Smooth muscle cell (in vitro differentiated cells): ENCODE data around the gene ANKRD11. TPM values are rescaled to one million over a fixed set of nuclear protein-coding genes. Genes with fewer than 3 reads are reported as not detected.
A peak's percentile ranks its signal among the peaks of the same experiment; 100 is the strongest.

Source experiments
- DNase-seq: peaks from one replicate; lab custom pipeline; 2025; ENCODE audit not compliant: unreplicated experiment; lab: John Stamatoyannopoulos, UW
- H2AFZ ChIP-seq: fragments of 200-600 bp; sonication (generic); 2 replicates; pipeline ENCODE4 v1.6.0; 2016; ENCODE audit warnings: antibody characterized with exemption, low read depth, mild to moderate bottlenecking
- H3F3A ChIP-seq: fragments of 200-600 bp; sonication (generic); 2 replicates; pipeline ENCODE4 v1.6.0; 2017; ENCODE audit warnings: antibody characterized with exemption, low read depth
- H3K27ac ChIP-seq: fragments of 200-600 bp; sonication (generic); 2 replicates; pipeline ENCODE4 v1.5.1; 2016; ENCODE audit warnings: low read depth, mild to moderate bottlenecking
- H3K27me3 ChIP-seq: fragments of 200-600 bp; sonication (generic); 2 replicates; pipeline ENCODE4 v1.6.1; 2016; ENCODE audit warnings: low read depth, mild to moderate bottlenecking
- H3K36me3 ChIP-seq: fragments of 200-600 bp; sonication (generic); 2 replicates; pipeline ENCODE4 v1.5.1; 2016; ENCODE audit warnings: low read depth
- H3K4me1 ChIP-seq: fragments of 200-600 bp; sonication (generic); 2 replicates; pipeline ENCODE4 v1.5.1; 2016; ENCODE audit warnings: low read depth
- H3K4me2 ChIP-seq: fragments of 200-600 bp; sonication (generic); 2 replicates; pipeline ENCODE4 v1.6.0; 2016; ENCODE audit warnings: mild to moderate bottlenecking
- H3K4me3 ChIP-seq: fragments of 200-600 bp; sonication (generic); 2 replicates; pipeline ENCODE4 v1.5.1; 2016; ENCODE audit warnings: mild to moderate bottlenecking
- H3K79me2 ChIP-seq: fragments of 200-600 bp; sonication (generic); 2 replicates; pipeline ENCODE4 v1.6.0; 2016; ENCODE audit warnings: low read depth, mild to moderate bottlenecking
- H3K9ac ChIP-seq: fragments of 200-600 bp; sonication (generic); 2 replicates; pipeline ENCODE4 v1.6.0; 2016; ENCODE audit warnings: low read depth
- H3K9me3 ChIP-seq: fragments of 200-600 bp; sonication (generic); replicated peaks from 2 replicates; pipeline ENCODE4 v1.5.1; 2016; ENCODE audit warnings: low read depth
- H4K20me1 ChIP-seq: fragments of 200-600 bp; sonication (generic); 2 replicates; pipeline ENCODE4 v1.6.0; 2016; ENCODE audit warnings: low read depth
- WGBS: methylation state at CpG from one replicate; pipeline ENCODE4 v1.1.7; 2016; ENCODE audit warnings: low lambda C conversion rate; 5-methylcytosine and 5-hydroxymethylcytosine counted together
- polyA plus RNA-seq: library from polyadenylated mRNA; unstranded; fragments of >200 nt; fragmentation: Nextera tagmentation; extraction: Ambion mirVana; gene quantifications from 2 replicates; pipeline ENCODE4 v1.2.1, GENCODE V29; 2016
- total RNA-seq: library from RNA; depleted of rRNA; stranded (reverse); fragments of >200 nt; gene quantifications from 2 replicates; pipeline ENCODE4 v1.2.3, GENCODE V29; 2014
- TF ChIP-seq, protein P1 (sequence below): fragments of 200-600 bp; sonication (generic); IDR thresholded peaks from 2 replicates; pipeline ENCODE4 v1.5.1; 2017; ENCODE audit warnings: borderline replicate concordance, mild to moderate bottlenecking, antibody characterized with exemption; ENCODE audit not compliant: insufficient read depth, poor library complexity, severe bottlenecking

The ANKRD11 gene
- total and polyA plus RNA-seq, 2 experiments from 2014 or later = 31.5 to 105 TPM

DNA sequence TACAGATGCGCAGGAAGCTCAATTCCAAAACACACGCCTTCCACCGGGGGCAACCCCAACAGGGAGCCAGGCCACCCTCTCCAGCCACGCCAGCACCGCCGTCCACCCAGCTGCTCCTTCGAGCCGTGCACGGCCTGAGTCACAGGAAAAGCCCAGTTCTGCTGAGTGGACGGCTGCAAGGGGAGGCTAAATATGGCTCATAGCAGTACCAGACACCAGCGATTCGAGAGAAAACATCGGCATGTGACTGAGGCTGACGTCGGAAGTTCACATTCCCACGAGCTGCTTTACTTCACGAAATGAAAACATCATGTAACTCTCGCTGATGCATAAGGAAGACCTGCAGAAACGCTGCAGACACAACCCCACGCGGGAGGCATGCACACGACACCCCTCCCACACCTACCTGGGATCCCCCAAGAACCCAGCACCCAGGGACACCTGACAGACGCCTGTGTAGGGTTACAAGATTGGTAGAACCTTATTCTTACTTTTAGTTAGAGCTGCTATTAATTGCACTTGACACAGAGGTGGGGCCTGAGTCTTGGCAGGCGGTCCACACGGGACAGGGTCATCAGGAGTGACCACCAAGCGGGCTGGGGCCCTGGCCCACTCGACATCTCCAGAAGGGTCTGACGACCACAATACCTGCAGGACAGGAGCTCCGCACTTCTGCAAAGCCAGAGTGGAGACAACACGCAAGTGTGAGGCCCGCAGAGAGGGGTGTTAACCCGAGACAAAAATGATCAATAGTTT, 116.8 kb downstream of the ANKRD11 start:
- Histone ChIP-seq H3K4me3 (no peak overlapping the region), H3K4me2 (peak overlapping the region; percentile 44), H3K9ac (no peak overlapping the region), H3K36me3 (no peaks in the 10 kb centered on the region), H2AFZ (no peak overlapping the region), H3K27me3 (no peaks in the 10 kb centered on the region), H3K4me1 (peaks cover 14% of the 10 kb centered on the region), H3F3A (peaks cover 19% of the 10 kb centered on the region), H3K27ac (peak overlapping the region; percentile 63), H4K20me1 (peaks cover 100% of the 10 kb centered on the region), H3K79me2 (peaks cover 100% of the 10 kb centered on the region), H3K9me3 (no peaks in the 10 kb centered on the region)
- TF ChIP-seq, protein P1, sequence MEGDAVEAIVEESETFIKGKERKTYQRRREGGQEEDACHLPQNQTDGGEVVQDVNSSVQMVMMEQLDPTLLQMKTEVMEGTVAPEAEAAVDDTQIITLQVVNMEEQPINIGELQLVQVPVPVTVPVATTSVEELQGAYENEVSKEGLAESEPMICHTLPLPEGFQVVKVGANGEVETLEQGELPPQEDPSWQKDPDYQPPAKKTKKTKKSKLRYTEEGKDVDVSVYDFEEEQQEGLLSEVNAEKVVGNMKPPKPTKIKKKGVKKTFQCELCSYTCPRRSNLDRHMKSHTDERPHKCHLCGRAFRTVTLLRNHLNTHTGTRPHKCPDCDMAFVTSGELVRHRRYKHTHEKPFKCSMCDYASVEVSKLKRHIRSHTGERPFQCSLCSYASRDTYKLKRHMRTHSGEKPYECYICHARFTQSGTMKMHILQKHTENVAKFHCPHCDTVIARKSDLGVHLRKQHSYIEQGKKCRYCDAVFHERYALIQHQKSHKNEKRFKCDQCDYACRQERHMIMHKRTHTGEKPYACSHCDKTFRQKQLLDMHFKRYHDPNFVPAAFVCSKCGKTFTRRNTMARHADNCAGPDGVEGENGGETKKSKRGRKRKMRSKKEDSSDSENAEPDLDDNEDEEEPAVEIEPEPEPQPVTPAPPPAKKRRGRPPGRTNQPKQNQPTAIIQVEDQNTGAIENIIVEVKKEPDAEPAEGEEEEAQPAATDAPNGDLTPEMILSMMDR = no peak
- WGBS = 78% methylated on average over 32 of the region's 32 CpGs
- DNase-seq = no peak

- no peaks in the 10 kb centered on the region for H3K9me3 ChIP-seq
- H3F3A ChIP-seq = peaks cover 19% of the 10 kb centered on the region
- H3K79me2 ChIP-seq = peaks cover 100% of the 10 kb centered on the region
- no peaks in the 10 kb centered on the region for H3K36me3 ChIP-seq
- WGBS = 96% methylated on average over 32 of the region's 32 CpGs
- TF ChIP-seq, protein P1 = no peak
- no peak for DNase-seq
- H2AFZ ChIP-seq = no peak overlapping the region
- no peak overlapping the region for H3K9ac ChIP-seq
- no peaks in the 10 kb centered on the region for H3K27me3 ChIP-seq
- no peak overlapping the region for H3K4me2 ChIP-seq
- H3K4me1 ChIP-seq = peaks cover 14% of the 10 kb centered on the region
- H3K27ac ChIP-seq = no peak overlapping the region
- peaks cover 100% of the 10 kb centered on the region for H4K20me1 ChIP-seq
- H3K4me3 ChIP-seq = no peak overlapping the region
These were observed 118.3 kb downstream of the ANKRD11 start for GRCh38 chr16:89371968-89372634.

GRCh38 chr16:89371386-89371785, 119.0 kb downstream of the ANKRD11 start:
- no peak for DNase-seq

More at GRCh38 chr16:89371386-89371785, 119.0 kb downstream of the ANKRD11 start:
- H4K20me1 ChIP-seq = peaks cover 100% of the 10 kb centered on the region
- TF ChIP-seq, protein P1 = no peak
- H3K27me3 ChIP-seq = no peaks in the 10 kb centered on the region
- WGBS = 95% methylated on average over 12 of the region's 12 CpGs
- peaks cover 100% of the 10 kb centered on the region for H3K79me2 ChIP-seq
- H3K36me3 ChIP-seq = no peaks in the 10 kb centered on the region
- no peak overlapping the region for H2AFZ ChIP-seq
- H3K4me3 ChIP-seq = no peak overlapping the region
- no peaks in the 10 kb centered on the region for H3K9me3 ChIP-seq
- H3K9ac ChIP-seq = no peak overlapping the region
- no peak overlapping the region for H3K4me2 ChIP-seq
- H3K4me1 ChIP-seq = peaks cover 15% of the 10 kb centered on the region
- peaks cover 19% of the 10 kb centered on the region for H3F3A ChIP-seq
- H3K27ac ChIP-seq = no peak overlapping the region
